GM23338 (cell line): ENCODE measurements around the gene SPRED2. TPM values are rescaled to one million over a fixed set of nuclear protein-coding genes. Genes with fewer than 3 reads are reported as not detected.

Source experiments
- CTCF ChIP-seq, 2 experiments: fragments of 200-600 bp in 1 of 2; sonication (generic) in 1 of 2; conservative IDR thresholded peaks; 2 replicates each; pipeline versions ENCODE4 v1.5.1 to v1.6.1; 2016 to 2017; ENCODE audit warnings: antibody characterized with exemption in 2 of 2, low read depth in 2 of 2, mild to moderate bottlenecking in 2 of 2, moderate library complexity in 1 of 2
- ETS1 ChIP-seq: IDR thresholded peaks from 2 replicates; pipeline ENCODE4 v1.6.1; 2016; ENCODE audit warnings: antibody characterized with exemption
- JUNB ChIP-seq: IDR thresholded peaks from one replicate; pipeline ENCODE4 v1.6.1; 2016; ENCODE audit warnings: antibody characterized with exemption; ENCODE audit not compliant: unreplicated experiment
- NANOG ChIP-seq: IDR thresholded peaks from 2 replicates; pipeline ENCODE4 v1.6.1; 2016; ENCODE audit warnings: antibody characterized with exemption, borderline replicate concordance
- POLR2AphosphoS5 ChIP-seq: IDR thresholded peaks from 2 replicates; pipeline ENCODE4 v1.6.1; 2016; ENCODE audit warnings: antibody characterized with exemption, low read depth
- ZNF331 ChIP-seq: fragments of 250-450 bp; sonication (Bioruptor Pico); IDR thresholded peaks from 2 replicates; pipeline ENCODE4 v1.5.0; 2020; ENCODE audit warnings: low read depth, mild to moderate bottlenecking, moderate library complexity
- ZNF462 ChIP-seq: fragments of 250-450 bp; sonication (Bioruptor Pico); IDR thresholded peaks from 2 replicates; pipeline ENCODE4 v1.5.0; 2020; ENCODE audit warnings: mild to moderate bottlenecking, moderate library complexity
- polyA plus RNA-seq: library from polyadenylated mRNA; unstranded; fragments of >200 nt; fragmentation: Nextera tagmentation; extraction: Ambion mirVana; gene quantifications from 2 replicates; pipeline ENCODE4 v1.2.1, GENCODE V29; 2016
- total RNA-seq: library from RNA; depleted of rRNA; stranded (reverse); fragments of >200 nt; shearing (Covaris generic); gene quantifications from 2 replicates; pipeline ENCODE4 v1.2.3, GENCODE V29; 2014

Gene SPRED2
- total and polyA plus RNA-seq, 2 experiments from 2014 or later, result 8.7 to 13.0 TPM

- TF ChIP-seq ZNF462 (CRISPR knock-in tag), result no peak
- TF ChIP-seq POLR2AphosphoS5, result no peak
- no peak for TF ChIP-seq CTCF (conservative IDR thresholded peaks at IDR 0.05; ENCODE audit: low read depth in 2 of 2)
- no peak for TF ChIP-seq JUNB
- no peak for TF ChIP-seq ZNF331 (CRISPR knock-in tag)
- TF ChIP-seq NANOG, result no peak
- TF ChIP-seq ETS1, result no peak
Observed at GRCh38 chr2:65313126-65313953, 119.1 kb downstream of the SPRED2 start (continued).
